Measurements from ENCODE around the gene CHIC2.

CHIC2 gene

GRCh38 chr4:53981567-53981966 is 82.8 kb downstream of the CHIC2 start:
- no peak overlapping the region for H3K4me3 ChIP-seq (ENCODE audit: low read depth, low read length)
- no peaks in the 10 kb centered on the region for H3K4me1 ChIP-seq
- no peaks in the 10 kb centered on the region for H3K36me3 ChIP-seq
- H3K9me3 ChIP-seq, result no peaks in the 10 kb centered on the region
- no peak for DNase-seq
- no peaks in the 10 kb centered on the region for H3K27me3 ChIP-seq
- TF ChIP-seq, protein P1, sequence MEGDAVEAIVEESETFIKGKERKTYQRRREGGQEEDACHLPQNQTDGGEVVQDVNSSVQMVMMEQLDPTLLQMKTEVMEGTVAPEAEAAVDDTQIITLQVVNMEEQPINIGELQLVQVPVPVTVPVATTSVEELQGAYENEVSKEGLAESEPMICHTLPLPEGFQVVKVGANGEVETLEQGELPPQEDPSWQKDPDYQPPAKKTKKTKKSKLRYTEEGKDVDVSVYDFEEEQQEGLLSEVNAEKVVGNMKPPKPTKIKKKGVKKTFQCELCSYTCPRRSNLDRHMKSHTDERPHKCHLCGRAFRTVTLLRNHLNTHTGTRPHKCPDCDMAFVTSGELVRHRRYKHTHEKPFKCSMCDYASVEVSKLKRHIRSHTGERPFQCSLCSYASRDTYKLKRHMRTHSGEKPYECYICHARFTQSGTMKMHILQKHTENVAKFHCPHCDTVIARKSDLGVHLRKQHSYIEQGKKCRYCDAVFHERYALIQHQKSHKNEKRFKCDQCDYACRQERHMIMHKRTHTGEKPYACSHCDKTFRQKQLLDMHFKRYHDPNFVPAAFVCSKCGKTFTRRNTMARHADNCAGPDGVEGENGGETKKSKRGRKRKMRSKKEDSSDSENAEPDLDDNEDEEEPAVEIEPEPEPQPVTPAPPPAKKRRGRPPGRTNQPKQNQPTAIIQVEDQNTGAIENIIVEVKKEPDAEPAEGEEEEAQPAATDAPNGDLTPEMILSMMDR (IDR thresholded peaks at IDR 0.05; ENCODE audit: low read depth, low read length), result no peak

GRCh38 chr4:53981066-53981465 is 83.3 kb downstream of the CHIC2 start:
- no peaks in the 10 kb centered on the region for H3K4me1 ChIP-seq
- no peaks in the 10 kb centered on the region for H3K9me3 ChIP-seq
- no peak overlapping the region for H3K4me3 ChIP-seq (ENCODE audit: low read depth, low read length)
- no peaks in the 10 kb centered on the region for H3K27me3 ChIP-seq
- H3K36me3 ChIP-seq, result no peaks in the 10 kb centered on the region
- TF ChIP-seq, protein P1 (IDR thresholded peaks at IDR 0.05; ENCODE audit: low read depth, low read length), result no peak
- no peak for DNase-seq

DNA sequence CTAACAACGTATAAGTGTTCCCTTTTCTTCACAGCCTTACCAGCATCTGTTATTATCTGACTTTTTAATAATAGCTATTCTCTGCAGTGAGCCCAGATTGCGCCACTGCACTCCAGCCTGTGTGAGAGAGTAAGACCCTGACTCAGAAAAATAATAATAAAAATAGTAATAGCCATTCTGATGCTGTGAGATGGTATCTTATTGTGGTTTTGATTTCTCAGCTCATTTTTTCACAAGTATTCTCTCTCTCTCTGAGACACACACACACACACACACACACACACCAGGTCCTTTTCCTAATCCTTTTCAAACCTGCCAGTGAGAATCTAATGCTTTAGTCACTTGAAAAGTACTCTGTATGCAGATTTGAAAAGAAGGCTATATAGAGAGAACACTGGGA is 89.8 kb downstream of the CHIC2 start:
- Histone ChIP-seq H3K36me3 (no peaks in the 10 kb centered on the region), H3K4me1 (no peaks in the 10 kb centered on the region), H3K4me3 (ENCODE audit: low read depth, low read length) (no peak overlapping the region), H3K27me3 (no peaks in the 10 kb centered on the region), H3K9me3 (no peaks in the 10 kb centered on the region)
- no peak for DNase-seq
- TF ChIP-seq, protein P1 (IDR thresholded peaks at IDR 0.05; ENCODE audit: low read depth, low read length), result no peak

DNA sequence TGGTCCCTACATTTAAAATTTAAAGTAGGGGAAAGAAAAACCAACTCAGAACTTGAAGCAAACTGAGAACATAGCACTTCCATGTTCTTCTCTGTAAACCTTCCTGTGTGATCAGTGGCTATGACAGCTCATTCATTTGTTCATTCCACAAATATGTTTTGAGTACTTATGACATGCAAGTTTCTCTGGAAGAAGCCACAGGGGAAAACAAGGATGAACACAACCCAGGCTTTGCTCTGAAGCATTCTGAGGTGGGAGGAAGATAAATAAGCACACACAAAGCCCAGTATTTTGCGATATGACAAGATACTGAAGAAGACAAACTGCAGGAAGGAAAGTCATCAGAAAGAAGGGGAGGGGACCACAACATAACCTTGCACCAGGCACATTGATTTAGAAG is 96.4 kb downstream of the CHIC2 start:
- peaks cover 8% of the 10 kb centered on the region for H3K4me1 ChIP-seq
- H3K4me3 ChIP-seq (ENCODE audit: low read depth, low read length), result no peak overlapping the region
- H3K36me3 ChIP-seq, result no peaks in the 10 kb centered on the region
- no peaks in the 10 kb centered on the region for H3K27me3 ChIP-seq
- H3K9me3 ChIP-seq, result no peaks in the 10 kb centered on the region
- DNase-seq, result no peak
- TF ChIP-seq, protein P1 (IDR thresholded peaks at IDR 0.05; ENCODE audit: low read depth, low read length), result no peak

GRCh38 chr4:53963781-53964180 is 100.6 kb downstream of the CHIC2 start:
- Histone ChIP-seq H3K4me3 (ENCODE audit: low read depth, low read length) (no peak overlapping the region), H3K9me3 (no peaks in the 10 kb centered on the region), H3K4me1 (peaks cover 14% of the 10 kb centered on the region), H3K36me3 (no peaks in the 10 kb centered on the region), H3K27me3 (no peaks in the 10 kb centered on the region)
- no peak for DNase-seq
- TF ChIP-seq, protein P1 (IDR thresholded peaks at IDR 0.05; ENCODE audit: low read depth, low read length), result no peak

DNA sequence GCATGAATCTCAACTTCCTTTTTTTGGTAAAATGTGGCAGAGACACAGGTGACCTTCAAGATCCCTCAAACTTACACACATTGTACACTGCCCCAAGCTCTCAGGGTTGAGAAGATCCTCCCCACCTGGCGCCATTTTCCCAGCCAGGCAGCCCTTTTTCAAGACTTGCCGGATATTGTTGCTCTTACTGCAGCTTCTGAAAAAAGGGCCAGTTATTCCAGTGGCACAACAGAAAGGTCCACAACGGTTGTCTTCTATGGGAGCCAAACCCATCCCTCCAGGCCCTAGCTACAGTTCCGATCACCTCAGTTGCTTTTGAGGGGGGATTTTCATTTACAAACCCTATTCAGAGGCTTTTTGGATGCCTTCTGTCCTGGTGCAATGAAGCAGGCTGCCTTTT is 101.1 kb downstream of the CHIC2 start:
- DNase-seq, result no peak
- Histone ChIP-seq H3K4me1 (peaks cover 14% of the 10 kb centered on the region), H3K36me3 (no peaks in the 10 kb centered on the region), H3K4me3 (ENCODE audit: low read depth, low read length) (no peak overlapping the region), H3K27me3 (no peaks in the 10 kb centered on the region), H3K9me3 (no peaks in the 10 kb centered on the region)
- TF ChIP-seq, protein P1 (IDR thresholded peaks at IDR 0.05; ENCODE audit: low read depth, low read length), result no peak

Data from BE2C (cell line).